Inflammatory macrophage treated with lipopolysaccharide for 4 hours (primary cell): Measurements from ENCODE around the gene ATXN7L1.

Source experiments
- DNase-seq: peaks from one replicate; pipeline ENCODE4 v3.0.0-alpha.2; 2020

ATXN7L1 gene

DNA sequence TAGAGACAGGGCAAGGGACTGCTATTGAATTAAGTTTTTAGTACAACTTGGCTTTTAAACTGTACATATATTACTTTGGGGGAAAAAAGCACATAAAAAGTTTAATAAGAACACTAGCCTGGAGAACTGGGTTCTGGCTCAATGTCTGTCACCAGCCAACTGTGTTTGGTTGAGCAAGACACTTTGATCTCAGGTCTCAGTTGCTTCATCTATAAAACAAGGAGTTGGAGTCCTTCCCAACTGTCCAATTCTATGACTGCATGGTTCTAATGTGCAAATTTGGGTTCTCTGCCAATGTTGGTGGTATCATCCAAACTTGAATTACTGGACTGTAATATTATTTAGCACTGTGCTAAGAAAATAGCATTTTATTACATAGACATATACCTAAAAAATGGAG is 50.3 kb downstream of the ATXN7L1 start:
- DNase-seq: no peak

DNA sequence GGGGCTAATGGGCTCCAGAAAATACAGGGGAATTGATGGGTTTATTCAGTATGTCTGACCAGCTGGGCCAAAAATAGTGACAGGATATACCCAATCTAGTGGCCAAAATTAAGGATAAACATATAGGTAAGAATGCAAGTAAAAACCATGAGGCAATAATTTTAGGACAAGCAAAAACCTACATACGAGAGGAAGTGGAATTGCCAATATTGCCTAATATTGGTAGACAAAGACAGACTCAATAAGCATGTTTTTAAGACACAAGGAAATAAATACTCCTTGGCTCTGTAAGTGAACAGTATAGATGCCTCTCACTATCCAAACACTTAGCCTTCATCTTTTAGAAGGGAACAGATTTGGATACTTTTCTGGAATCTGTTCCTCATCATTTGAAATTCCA is 51.0 kb downstream of the ATXN7L1 start:
- peak; percentile 73 for DNase-seq

DNA sequence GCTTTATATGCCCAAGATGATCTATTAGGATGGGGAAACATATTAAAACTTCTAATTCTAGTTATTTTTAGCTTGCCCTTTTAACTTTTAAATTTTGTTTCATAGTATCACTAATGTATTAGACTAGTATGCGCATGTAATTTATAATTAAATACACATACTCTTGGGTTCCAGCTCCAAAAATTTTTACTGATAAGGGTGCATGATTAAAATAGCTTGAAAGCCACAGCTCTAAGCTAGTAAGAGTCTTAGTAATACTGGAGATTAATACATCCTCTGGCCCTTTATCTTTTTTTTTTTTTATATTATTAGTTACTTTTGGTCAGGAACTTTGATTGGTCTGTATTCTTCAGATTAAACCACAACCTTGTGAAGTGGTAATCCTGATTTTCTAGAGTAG is 53.6 kb downstream of the ATXN7L1 start:
- no peak for DNase-seq

DNA sequence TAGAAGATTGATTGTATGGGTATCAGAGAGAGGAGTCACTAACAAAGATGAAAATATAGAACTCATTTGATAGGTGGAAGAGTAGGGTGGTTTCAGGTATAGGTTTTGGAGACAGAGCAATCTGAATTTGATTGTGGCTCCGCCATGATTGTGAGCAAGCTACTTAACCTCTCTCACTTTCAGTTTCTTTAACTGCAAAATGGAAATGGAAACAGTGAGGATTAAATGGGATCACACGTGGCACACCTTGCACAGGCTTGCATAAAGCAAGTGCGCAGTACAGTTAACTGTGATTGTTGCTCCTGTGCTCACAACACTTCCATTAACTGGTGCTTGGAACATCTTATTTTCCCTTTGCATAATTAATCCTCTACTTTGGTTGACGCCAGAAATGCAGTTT is 54.9 kb downstream of the ATXN7L1 start:
- DNase-seq: no peak

DNA sequence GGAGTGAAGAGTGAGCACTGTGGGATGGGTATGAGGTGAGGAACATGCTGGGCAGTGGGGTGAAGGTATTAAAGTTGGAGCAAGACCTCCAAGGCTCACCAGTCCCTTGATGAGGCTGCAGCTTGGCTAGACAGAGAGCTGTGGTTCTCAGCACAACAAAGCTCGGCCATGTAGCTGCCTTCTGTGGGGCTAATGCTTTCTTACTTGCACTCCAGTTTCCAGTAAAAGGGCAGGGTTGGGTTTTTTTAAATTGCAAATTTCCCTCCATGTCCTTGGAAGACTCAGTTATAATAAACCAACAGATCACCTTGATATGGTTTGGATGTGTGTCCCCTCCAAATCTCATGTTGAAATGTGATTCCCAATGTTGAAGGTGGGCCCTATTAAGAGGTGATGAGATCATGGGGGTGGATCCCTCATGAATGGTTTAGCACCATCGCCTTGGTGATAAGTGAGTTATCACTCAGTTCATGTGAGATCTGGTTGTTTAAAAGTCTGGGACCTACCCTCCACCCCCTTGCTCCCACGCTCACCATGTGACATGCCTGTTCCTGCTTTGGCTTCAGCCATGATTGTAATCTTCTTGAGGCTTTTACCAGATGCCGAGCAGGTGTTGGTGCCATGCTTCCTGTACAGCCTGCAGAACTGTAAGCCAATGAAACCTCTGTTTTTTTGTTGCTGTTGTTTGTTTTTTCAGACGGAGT is 55.9 kb downstream of the ATXN7L1 start:
- DNase-seq: no peak

DNA sequence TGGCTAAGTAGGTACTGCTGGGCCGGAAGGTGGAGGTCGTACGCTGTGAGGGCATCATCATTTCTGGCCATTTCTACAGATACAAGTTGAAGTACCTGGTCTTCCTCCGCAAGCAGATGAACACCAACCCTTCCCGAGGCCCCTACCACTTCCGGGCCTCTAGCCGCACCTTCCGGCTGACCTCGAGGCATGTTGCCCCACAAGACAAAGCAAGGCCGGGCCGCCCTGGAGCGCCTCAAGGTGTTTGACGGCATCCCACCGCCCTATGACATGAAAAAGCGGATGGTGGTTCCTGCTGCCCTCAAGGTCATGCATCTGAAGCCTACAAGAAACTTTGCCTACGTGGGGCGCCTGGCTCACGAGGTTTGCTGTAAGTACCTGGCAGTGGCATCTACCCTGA is 56.8 kb downstream of the ATXN7L1 start:
- DNase-seq: no peak

DNA sequence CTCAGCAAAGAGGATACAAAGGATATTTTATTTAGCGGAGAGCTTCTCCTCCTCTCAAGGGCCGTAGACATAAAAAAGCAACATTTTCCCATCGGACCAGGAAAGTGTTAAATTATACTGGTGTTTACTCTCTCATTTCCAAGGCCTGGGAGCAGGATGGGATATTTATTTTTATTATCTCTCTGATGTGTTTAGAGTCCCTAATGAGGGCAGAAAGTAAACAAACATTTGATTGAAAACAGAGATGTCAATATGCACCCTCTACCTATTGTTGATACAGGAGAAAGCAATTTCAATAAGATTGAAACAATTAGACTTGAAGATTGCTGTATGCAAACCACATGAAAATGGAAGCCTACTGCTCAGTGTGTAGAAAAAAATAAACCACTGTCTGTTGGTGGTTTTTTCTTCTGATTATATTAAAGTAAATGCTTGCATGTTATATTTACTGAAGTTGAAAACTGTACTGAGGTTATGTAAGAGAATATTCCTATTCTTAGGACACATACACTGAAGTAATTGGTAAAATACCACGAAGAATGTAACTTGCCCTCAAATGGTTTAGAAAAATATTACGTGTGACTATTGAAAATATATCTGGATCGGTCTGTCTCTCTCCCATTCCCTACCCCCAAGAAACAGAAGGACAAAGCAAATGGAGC is 59.3 kb downstream of the ATXN7L1 start:
- no peak for DNase-seq

DNA sequence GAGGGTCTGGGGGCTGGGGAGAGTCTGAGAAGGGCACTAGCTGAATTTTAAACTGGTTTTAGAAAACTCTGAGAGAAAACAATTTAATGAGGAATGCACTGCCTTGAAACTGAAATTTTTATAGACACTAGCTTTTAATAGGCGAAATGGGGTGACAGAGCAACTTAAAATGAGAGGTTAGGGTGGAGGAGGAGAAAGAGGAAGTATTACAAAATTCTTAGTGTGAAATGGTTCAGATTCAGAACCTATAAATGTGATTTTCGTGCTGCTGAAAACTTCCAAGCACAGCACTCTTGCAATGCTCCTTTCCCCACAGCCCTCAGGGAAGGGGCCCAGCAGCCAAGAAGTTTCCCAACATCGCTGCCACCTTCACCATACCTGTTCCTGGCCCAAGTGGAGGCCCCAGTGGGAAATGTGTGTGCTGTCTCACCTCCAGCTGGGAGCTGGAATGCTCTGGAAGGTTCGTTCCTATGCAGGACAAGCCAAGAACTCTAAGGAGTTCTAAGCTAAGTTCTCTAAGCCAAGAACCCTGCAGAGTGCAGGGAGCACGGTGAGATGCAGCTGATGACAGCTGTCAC is 60.0 kb downstream of the ATXN7L1 start:
- DNase-seq: peak; percentile 65

DNA sequence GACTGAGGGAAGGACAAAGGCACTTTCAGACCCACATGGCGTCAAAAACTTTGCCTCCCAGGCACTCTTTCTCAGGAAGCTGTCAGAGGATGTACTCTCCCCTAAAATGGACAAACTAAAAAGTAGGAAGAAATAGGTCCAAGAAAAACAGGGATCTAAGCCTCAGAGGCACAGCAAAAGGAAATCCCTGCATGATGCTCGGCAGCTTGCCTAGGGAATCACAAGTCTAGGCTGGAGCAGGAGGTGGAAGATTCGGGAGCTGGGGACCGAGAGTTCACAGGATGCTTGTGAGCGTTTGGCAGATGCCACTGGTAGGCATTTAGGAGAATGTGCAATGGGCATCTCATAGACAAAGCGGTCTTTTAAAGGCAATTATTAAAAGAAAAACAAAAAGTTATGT is 60.8 kb downstream of the ATXN7L1 start:
- no peak for DNase-seq

DNA sequence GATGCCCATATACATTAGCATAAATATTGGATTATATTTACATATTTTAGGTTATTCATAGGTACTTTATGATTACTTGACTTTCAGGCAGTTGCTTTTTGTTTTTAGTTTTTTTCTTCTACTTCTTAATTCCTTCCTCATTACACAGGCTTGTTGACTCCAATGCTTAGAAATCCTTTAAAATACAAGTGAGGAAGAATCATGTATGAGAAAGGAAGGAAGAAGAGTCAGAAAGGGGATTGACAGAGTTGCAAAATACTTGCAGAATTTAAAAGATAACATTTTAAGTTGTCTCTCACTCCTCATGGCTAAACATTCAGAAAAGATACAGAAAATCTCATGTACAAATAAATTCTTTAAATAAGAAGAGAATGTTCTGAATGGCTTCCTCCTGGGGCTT is 61.9 kb downstream of the ATXN7L1 start:
- DNase-seq: peak; percentile 48

DNA sequence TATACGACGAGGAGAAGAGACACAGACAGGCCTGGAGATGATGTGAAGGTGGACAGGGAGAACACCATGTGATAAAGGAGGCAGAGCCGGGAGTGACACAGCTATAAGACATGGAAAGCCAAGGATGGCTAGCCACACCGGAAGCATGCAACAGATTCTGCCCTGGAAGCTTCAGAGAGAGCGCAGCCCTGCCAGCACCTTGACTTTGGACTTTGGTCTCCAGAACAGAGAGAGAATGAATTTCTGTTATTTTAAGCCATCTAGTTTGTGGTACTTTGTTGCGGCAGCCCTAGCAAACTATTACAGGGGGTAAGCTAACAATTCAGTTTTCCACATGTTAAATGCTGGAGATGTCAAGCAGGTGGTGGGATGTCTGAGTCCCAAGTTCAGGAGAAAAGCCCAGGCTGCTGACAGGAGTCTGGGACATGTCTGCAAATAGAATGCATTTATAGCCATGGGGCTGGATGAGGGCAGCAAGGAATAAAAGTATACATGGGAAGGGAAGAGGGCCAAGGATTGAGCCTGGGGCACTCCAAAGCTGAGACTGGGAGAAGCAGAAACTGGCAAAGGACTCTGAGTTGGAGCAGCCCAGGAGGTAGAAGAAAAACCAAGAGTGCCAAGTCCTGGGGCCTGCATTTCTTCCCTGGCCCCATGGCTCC is 65.1 kb downstream of the ATXN7L1 start:
- no peak for DNase-seq

DNA sequence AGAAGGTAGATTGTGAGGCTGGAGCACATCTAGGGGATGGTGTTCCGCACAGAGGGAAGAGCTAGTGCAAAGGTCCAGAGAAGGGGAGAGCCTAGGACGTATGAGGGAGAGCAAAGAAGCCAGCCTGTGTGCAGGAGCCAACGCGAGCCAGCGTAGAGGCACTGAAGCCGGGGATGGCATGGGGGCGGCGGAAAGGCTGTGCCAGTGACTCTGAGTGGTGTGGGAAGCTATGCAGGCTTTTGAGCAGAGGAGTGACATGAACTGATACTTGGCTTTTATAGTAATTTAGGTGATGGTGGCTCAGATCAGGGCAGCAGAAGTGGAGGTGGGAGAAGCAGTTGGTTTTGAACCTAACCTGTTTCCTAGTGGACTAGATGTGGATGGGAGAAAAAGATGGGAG is 65.8 kb downstream of the ATXN7L1 start:
- no peak for DNase-seq

DNA sequence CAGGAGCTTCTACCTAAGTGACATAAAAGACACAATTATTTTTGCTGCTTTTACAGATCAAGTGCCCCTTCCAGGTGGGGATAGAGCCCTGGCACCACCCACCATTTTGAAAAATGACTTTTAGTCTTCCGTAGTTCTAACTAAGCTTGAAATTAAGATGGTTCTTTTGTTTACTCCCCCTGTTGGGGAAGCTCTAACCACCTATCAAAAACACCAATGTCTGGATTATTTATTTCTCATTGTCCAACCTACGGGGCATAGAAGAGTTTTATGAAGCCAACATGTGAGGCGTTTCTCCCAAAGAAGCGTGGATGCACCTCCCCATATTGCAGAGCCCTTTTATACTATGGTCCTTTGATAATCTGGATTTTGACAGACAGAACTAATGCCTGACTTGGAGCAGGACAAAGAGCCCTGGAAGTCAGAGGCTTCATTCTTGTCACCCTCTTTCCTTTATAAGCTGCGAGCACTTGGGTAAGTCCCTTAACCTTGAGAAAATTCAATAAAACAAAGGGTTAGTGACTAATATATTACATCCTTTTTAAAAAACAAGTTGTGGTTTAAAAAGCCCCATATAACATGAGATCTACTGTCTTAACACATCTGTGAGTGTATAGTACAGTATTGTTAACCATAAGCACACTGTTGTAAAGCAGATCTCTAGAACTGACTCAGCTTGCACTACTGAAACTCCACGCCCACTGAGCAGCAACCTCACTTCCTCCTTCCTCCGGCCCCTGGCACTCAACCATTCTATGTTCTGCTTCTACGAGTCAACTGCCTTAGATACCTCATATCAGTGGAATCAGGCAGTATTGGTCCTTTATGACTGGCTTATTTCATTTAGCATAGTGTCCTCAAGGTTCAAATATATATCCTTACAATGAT is 67.5 kb downstream of the ATXN7L1 start:
- peak; percentile 94 for DNase-seq

DNA sequence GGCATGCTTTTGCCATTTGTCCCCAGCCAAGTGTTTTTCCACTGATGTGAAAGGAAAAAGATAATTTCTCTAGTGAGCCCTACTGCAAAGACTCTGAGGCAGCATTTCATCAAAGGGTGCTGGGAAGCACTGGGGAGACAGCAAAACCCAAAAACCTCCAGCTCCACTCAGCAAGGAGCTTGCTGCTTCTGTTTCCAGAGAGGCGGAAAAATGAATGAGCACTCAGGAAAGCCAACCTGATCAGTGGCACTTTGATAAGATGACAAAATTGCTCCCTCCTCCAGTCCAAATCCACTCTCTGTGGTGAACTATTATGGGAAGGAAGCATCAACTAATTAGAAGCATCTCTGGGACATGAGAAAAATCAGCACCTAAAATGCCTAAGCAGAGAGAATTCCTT is 68.2 kb downstream of the ATXN7L1 start:
- no peak for DNase-seq

DNA sequence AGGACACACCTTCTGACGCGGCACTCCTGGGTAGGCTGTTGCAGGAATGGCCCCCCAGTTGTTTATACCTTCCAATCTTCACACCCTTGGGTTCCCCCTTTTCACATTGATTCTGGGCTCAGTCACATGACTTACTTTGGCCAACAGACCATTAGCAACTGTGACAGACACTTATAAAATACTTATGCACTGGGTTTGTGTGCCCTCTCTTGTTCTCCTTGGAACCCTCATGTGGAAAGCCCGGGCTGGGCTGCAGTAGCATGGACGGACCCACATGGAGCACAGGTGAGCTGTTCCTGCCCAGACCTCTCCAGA is 69.0 kb downstream of the ATXN7L1 start:
- DNase-seq: no peak

DNA sequence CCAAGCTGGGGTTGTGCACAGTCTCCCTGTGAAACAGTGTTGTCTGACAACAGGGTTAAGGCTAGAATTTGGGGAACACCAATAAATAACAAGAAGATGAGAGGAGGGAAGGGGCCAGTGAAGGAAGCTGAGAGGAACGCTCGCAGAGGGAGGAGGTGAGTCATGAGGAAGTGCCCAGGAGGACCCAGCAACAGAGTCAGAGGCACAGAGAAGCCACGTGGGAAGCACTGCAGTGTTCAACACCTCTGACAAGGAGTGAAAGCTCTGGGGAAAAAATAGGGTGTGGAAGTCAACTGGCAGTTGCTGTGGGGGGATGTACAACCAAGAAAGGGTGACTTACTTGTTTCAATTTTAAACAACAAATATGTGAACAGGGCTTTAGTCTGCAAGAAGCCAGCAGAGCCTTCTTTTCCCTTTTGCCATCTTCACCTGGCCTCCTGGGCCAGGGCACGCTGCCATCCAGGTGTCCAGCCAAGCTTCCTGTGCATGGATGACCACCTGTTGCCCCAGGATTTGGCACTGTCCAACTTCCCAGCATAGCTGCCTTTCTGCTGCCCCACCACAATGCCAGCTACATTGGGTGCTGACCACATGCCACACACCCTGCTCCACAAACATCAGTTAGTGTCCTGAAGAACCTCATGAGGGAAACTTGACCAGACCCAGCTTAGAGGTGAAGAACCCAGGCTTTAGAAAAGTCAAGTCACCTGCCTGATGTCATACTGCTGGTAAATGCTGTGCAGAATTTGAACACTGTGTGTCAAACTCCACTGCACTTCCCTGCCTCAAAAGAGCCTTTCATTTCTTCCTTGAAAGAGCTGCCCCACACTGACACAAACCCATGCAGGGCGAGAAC is 69.6 kb downstream of the ATXN7L1 start:
- DNase-seq: peak; percentile 61

DNA sequence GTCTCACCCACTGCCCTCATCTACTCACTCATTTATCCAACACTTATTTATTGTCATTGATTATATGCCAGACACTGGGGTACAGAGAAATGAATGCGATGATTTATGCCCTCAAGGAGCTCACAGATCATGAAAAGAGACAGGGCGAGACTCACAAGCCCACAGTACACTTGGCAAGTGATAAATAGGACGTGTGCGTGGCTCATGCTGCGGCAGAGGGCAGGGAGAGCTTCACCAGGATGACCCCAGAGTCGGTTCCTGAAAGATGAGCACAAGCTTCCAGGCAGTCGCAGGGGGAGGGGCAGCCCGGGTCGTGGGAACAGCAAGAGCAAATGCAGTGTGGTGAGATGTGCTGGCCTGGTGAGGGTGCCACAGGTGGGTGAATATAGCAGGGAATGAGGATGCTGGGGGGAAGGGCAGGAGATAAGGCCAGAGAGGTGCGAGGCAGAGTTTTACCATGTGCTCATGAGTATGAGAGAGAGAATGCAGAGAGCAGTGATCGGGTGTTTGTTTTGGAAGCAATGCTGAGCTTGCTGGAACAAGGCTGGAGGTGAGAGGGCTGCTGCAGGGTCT is 70.9 kb downstream of the ATXN7L1 start:
- no peak for DNase-seq

DNA sequence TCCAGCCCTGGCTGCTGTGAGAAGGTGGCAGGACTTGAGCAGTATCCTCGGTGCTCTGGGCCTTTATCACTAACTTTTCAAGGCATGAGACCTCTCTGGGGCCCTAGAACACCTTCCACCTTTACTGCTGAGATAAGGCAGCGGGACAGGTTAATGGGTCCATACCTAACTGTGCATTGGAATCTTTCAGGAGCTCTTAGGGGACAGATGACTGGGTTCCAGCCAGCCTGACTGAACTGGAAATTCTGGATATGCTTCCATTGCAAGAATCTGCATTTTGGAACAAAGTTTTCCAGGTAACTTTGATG is 73.0 kb downstream of the ATXN7L1 start:
- DNase-seq: no peak

DNA sequence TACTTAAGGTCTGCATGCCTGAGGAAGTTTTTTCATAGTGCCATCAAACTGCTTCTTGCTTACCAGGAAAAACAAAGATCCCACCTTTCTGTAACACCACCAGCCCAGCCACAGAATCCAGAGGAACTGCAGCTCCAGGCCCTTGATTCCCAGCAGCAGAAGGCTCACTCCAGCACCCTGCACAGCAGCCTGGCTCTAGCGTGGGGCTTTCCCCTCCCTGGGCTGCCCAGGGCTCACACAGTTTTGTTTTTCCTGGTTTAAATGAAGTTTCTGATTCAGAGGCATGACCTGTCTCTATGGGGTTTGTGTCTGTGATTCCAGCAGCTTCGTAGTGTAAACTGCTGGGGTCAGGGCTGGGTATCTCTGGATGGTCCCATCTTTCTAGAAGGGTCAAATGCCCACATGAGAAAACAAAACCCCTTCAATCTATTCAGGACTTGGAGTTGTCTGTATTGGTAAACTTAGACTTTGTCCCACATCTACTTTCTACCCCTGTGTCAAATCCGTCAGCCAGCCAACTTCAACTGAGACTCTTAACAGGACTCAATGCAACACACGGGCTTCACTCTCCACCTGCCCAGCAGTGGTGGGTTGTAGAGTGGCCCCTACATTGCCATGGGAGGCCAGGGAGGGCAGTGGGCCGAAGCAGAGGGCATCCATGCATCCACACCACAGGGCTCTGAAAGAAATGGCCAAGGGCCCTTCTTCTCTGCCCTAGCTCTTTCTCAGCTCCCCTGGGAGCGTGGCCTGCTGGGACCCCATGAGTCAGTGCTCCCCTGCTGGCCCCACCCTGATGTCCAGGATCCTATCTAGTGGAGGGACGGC is 73.6 kb downstream of the ATXN7L1 start:
- no peak for DNase-seq

DNA sequence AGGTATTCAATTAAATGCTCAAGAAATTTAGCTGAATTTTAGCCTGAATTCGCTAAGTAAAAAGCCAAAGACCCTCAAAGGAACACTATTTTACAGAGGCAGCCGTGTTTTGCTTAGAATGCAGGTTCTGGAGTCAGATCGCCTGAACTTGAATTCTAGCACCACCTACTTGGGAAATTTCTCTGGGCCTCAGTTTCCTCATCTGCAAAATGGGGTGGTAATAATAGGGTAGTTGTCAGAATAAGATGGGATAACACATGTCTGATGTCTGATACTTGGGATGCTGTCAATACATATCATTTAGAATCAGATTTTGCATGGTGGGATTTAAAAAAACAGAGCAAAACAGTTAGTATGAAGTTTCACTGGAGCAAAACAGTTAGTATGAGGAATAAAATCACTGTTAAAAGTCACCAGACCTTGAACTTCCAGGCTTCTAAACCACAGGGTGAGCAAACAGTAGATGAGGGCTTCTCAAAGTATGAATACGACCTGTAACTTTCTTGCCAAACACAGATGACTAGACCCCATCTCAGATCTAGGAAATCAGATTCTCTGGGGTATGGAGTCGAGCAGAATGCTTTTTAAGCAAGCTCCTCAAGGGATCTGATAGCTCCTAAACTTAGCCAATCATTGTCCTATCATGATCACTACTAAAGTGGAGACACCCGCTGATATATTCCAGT is 75.4 kb downstream of the ATXN7L1 start:
- no peak for DNase-seq
